ENCODE measurements around the gene PPIA.

Gene PPIA

GRCh38 chr7:44846816-44847508 lies 50.5 kb downstream of the PPIA start:
- FAIRE-seq (no peak), DNase-seq (ENCODE audit: insufficient read length) (peak; percentile 14)
- TF ChIP-seq POLR2AphosphoS5 (IDR thresholded peaks at IDR 0.05; ENCODE audit: low read depth, low read length): no peak
- no peak for TF ChIP-seq TAF1 (IDR thresholded peaks at IDR 0.05; ENCODE audit: borderline replicate concordance, low read depth, low read length)
- no peak for TF ChIP-seq POLR2A (IDR thresholded peaks at IDR 0.05; ENCODE audit: low read depth, low read length)

- TF ChIP-seq POLR2AphosphoS5 (IDR thresholded peaks at IDR 0.05; ENCODE audit: low read depth, low read length) (peak; percentile 52; the same call in 1 of the 2 replicates), TAF1 (IDR thresholded peaks at IDR 0.05; ENCODE audit: borderline replicate concordance, low read depth, low read length) (0 out of 2 replicates have a peak, but pooled peaks have one; percentile 44), POLR2A (IDR thresholded peaks at IDR 0.05; ENCODE audit: low read depth, low read length) (no peak; the same call in 1 of the 2 replicates)
- DNase-seq (ENCODE audit: insufficient read length): peak; percentile 73
- FAIRE-seq: no peak
Measured at GRCh38 chr7:44847509-44847919, 51.0 kb downstream of the PPIA start.

- DNase-seq (ENCODE audit: insufficient read length) (peak; percentile 89), FAIRE-seq (peak; percentile 94)
- TF ChIP-seq POLR2A (IDR thresholded peaks at IDR 0.05; ENCODE audit: low read depth, low read length) (peak; percentile 88), POLR2AphosphoS5 (IDR thresholded peaks at IDR 0.05; ENCODE audit: low read depth, low read length) (peak; percentile 77), TAF1 (IDR thresholded peaks at IDR 0.05; ENCODE audit: borderline replicate concordance, low read depth, low read length) (peak; percentile 74)
Measured at GRCh38 chr7:44847920-44848634, 51.6 kb downstream of the PPIA start, which contains the start of gene H2AZ2. Gene H2AZ2 (minus strand): TSS chr7:44848087. CDS start chr7:44847971, 116 bp downstream.

GRCh38 chr7:44849259-44849884 lies 52.9 kb downstream of the PPIA start:
- no peak for DNase-seq (ENCODE audit: insufficient read length)
- no peak for TF ChIP-seq POLR2A (IDR thresholded peaks at IDR 0.05; ENCODE audit: low read depth, low read length)
- no peak for TF ChIP-seq POLR2AphosphoS5 (IDR thresholded peaks at IDR 0.05; ENCODE audit: low read depth, low read length)
- no peak for TF ChIP-seq TAF1 (IDR thresholded peaks at IDR 0.05; ENCODE audit: borderline replicate concordance, low read depth, low read length)
- FAIRE-seq: no peak

- no peak for FAIRE-seq
- no peak for DNase-seq (ENCODE audit: insufficient read length)
- no peak for TF ChIP-seq POLR2A (IDR thresholded peaks at IDR 0.05; ENCODE audit: low read depth, low read length)
Measured at GRCh38 chr7:44849885-44850544, 53.5 kb downstream of the PPIA start.

GRCh38 chr7:44852590-44852989 lies 56.1 kb downstream of the PPIA start:
- TF ChIP-seq POLR2A (IDR thresholded peaks at IDR 0.05; ENCODE audit: low read depth, low read length): no peak
- TF ChIP-seq POLR2AphosphoS5 (IDR thresholded peaks at IDR 0.05; ENCODE audit: low read depth, low read length): no peak
- TF ChIP-seq TAF1 (IDR thresholded peaks at IDR 0.05; ENCODE audit: borderline replicate concordance, low read depth, low read length): no peak
- FAIRE-seq (no peak), DNase-seq (ENCODE audit: insufficient read length) (no peak)
